HG03097 (cell line): ENCODE data around the gene FBXL13.

Experiments
- ATAC-seq: cut with Tn5 transposase; IDR thresholded peaks from one replicate; pipeline ENCODE4 v1.9.1; 2021; ENCODE audit not compliant: unreplicated experiment, low FRiP score

Gene FBXL13

GRCh38 chr7:102943423-102944169 lies 131.0 kb downstream of the FBXL13 start:
- ATAC-seq, result no peak

- ATAC-seq, result no peak
These were observed 131.7 kb downstream of the FBXL13 start for GRCh38 chr7:102942868-102943267.

GRCh38 chr7:102942181-102942866 lies 132.3 kb downstream of the FBXL13 start:
- ATAC-seq, result no peak

- ATAC-seq, result no peak
These were observed 135.9 kb downstream of the FBXL13 start for GRCh38 chr7:102938679-102939078.

- ATAC-seq, result no peak
These were observed 139.0 kb downstream of the FBXL13 start for GRCh38 chr7:102935450-102936115.

GRCh38 chr7:102934701-102935100 lies 139.9 kb downstream of the FBXL13 start:
- no peak for ATAC-seq

GRCh38 chr7:102934239-102934638 lies 140.4 kb downstream of the FBXL13 start:
- ATAC-seq, result no peak

GRCh38 chr7:102933763-102934162 lies 140.8 kb downstream of the FBXL13 start:
- ATAC-seq, result no peak

- ATAC-seq, result no peak
These were observed 142.8 kb downstream of the FBXL13 start for GRCh38 chr7:102931757-102932156.

GRCh38 chr7:102927312-102927933 lies 147.2 kb downstream of the FBXL13 start:
- no peak for ATAC-seq

GRCh38 chr7:102926783-102927140 lies 147.8 kb downstream of the FBXL13 start:
- ATAC-seq, result no peak

GRCh38 chr7:102925976-102926782 lies 148.4 kb downstream of the FBXL13 start:
- no peak for ATAC-seq

- ATAC-seq, result no peak
These were observed 155.8 kb downstream of the FBXL13 start for GRCh38 chr7:102918845-102919244.

- ATAC-seq, result no peak
These were observed 156.9 kb downstream of the FBXL13 start for GRCh38 chr7:102917436-102918353.

GRCh38 chr7:102916881-102917280 lies 157.7 kb downstream of the FBXL13 start:
- ATAC-seq, result no peak

GRCh38 chr7:102916426-102916825 lies 158.2 kb downstream of the FBXL13 start:
- no peak for ATAC-seq

- no peak for ATAC-seq
These were observed 160.0 kb downstream of the FBXL13 start for GRCh38 chr7:102914585-102914984.

GRCh38 chr7:102913826-102914225 lies 160.8 kb downstream of the FBXL13 start:
- ATAC-seq, result no peak

GRCh38 chr7:102912742-102913141 lies 161.9 kb downstream of the FBXL13 start, which contains the start of gene LRRC17:
Gene LRRC17, plus strand, starts transcription at chr7:102913000. Its CDS starts 20,914 bp downstream, at chr7:102933914.
- no peak for ATAC-seq
